Endothelial cell of hepatic sinusoid (primary cell): ENCODE data around the gene MPP3.

Source experiments
- in situ Hi-C: cut with HindIII; loops from 2 replicates; pipeline ENCODE4 v1.10.0; 2017; ENCODE audit warnings: low sequenced_read_pairs

MPP3 gene

GRCh38 chr17:43861960-43862359 lies 29.0 kb upstream of the MPP3 start:
- in situ Hi-C loops, result no loop called here

DNA sequence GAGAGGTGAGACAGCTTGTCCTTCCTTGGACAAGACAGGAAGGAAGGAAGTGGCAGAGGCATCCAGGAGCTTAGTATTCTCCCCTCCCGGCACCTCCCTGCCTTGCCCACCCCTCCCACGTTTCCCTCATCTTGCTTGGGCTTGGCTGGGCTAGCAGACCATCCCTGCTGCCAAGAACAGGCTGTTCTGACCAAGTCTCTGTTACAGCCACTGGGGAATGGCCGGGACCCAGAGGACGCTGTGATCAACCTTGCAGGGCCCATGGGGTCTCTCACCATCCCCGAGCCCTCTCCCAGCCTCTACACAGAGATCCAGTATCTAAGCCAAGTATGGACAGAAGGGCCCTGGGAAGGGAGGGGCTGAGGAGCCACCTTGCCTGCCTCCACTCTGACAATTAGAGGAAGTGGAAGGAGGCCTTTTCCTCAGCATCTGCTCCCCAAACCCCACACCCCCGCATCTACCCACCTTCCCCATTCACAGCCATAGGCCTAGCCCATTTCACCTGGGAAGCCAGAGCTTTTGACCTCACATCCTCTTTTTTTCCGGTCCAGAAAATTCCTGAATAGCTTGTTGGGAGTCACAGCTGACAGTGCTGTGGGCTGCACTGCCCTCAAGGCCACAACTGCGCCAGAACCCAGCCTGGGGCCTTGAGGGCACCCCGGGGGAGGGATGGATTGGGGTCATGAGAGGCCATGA lies 28.1 kb upstream of the MPP3 start:
- in situ Hi-C loops, result no loop called here

GRCh38 chr17:43860077-43860725 lies 27.3 kb upstream of the MPP3 start:
- in situ Hi-C loops, result no loop called here

- in situ Hi-C loops, result no loop called here
Observed at GRCh38 chr17:43857957-43858600, 25.1 kb upstream of the MPP3 start.

DNA sequence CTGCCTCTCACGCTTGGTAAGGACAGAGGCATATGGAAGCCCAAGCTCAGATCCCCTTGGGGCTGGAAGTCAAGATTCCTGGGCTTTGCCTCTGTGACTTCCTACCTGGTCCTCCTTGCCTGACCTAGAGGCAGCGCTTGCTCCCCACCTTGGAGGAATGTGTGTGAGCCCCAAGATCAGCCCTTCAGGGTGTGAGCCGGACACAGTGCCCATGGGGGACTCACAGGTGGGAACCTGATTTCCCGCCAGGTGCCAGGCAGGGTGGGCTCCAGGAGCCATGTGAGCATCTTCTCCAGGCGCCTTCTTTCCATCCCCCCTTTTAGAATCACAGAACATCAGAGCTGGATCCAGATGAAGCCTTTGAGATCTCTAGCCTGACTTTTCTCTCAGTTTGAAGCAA lies 24.2 kb upstream of the MPP3 start:
- in situ Hi-C loops, result no loop called here

DNA sequence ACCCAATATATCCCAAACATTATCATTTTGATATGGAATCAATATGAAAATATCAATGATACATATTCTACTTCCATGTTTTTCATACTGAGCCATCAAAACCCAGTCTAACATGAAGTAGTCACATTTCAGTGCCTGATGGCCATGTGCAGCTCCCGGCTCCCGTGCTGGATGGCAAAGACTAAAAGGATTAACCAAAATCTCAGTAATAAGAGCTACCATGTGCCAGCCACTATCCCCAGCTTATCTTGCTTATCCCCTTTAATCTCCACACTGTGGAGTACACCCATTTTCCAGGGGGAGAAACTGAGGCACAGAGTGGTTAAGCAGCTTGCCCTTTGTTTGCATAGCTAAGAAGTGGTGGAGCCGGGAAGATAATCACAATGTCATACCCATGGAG lies 23.2 kb upstream of the MPP3 start:
- in situ Hi-C loops, result no loop called here

- in situ Hi-C loops, result no loop called here
Observed at GRCh38 chr17:43855061-43855460, 22.1 kb upstream of the MPP3 start.

GRCh38 chr17:43854498-43854897 lies 21.6 kb upstream of the MPP3 start:
- in situ Hi-C loops, result no loop called here

GRCh38 chr17:43853546-43853945 lies 20.6 kb upstream of the MPP3 start:
- in situ Hi-C loops, result no loop called here

- in situ Hi-C loops, result no loop called here
Observed at GRCh38 chr17:43852571-43852970, 19.6 kb upstream of the MPP3 start.

GRCh38 chr17:43849116-43849515 lies 16.2 kb upstream of the MPP3 start:
- in situ Hi-C loops, result no loop called here

- in situ Hi-C loops, result no loop called here
Observed at GRCh38 chr17:43848601-43849000, 15.7 kb upstream of the MPP3 start.

DNA sequence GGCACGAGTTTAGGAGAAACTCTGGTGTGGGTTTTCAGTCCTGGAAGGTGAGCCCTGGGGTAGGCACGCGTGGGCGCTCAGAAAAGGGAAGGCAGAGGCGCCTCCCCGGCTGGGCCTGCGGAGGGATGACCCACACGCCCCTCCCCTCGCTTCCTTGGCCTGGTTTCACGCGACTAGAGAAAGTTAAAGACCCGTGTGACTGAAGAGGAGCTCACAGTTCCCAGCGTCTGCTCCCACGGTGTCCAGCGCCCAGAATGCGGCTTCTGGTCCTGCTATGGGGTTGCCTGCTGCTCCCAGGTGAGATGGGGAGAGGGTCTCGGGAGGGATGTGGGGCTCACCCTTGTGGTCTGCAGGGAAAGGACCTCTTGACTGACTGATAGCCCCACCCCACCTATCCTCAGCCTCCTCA lies 14.0 kb upstream of the MPP3 start, which contains the start of gene CD300LG:
Gene CD300LG, plus strand, starts transcription at position 214 of the 409 bp plus-strand sequence. Its CDS starts 41 bp downstream, at position 255.
- in situ Hi-C loops, result no loop called here

DNA sequence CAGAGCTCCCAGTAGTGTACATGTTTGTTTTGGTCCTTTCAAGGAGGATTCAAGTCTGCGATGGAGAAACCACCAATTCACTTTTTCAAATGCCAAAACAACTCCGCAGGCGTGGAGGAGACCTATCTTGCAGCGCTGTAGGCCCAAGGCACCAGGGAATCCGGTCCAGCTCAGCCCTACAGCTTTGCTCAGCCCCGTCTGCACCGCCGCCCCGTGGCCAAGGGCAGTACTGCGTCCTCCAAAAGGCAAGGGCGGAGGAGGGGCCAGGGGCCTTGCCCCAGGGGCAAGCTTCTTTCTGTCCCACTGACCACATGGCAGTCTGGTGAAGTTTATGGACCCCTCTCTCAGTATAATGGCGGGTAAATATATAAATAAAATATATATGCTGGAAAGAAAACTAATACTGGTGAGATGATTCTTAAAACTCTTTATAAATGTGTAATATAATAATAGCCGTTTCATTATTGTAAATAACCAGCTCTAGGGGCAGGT lies 13.3 kb upstream of the MPP3 start:
- in situ Hi-C loops, result no loop called here

GRCh38 chr17:43845766-43846165 lies 12.8 kb upstream of the MPP3 start:
- in situ Hi-C loops, result no loop called here

DNA sequence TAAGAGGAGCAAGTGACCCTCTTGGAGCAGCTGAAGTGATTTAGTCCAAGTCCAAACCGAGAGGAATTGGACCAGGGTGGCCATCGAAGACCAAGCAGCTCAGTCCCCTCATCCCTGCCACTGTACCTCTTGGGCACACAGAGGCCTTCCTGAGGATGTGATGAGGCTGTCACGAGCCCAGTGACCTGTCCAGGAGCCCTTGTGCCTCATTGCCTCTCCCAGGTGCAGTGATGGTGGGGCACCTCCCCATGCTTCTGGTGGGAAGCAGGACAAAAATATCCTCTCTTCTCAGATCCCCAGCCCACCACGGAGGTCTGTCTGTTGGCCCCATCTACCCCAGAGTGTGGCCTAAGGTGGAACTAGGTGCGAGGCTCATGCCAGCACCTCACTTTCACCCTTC lies 11.3 kb upstream of the MPP3 start:
- in situ Hi-C loops, result loop anchor here (5.0 kb wide), 3 partner anchors 33 to 83 kb away; no protein-coding TSS in a partner anchor

- in situ Hi-C loops, result loop anchor here (5.0 kb wide), 3 partner anchors 34 to 84 kb away; no protein-coding TSS in a partner anchor
Observed at GRCh38 chr17:43842975-43843325, 10.0 kb upstream of the MPP3 start.

DNA sequence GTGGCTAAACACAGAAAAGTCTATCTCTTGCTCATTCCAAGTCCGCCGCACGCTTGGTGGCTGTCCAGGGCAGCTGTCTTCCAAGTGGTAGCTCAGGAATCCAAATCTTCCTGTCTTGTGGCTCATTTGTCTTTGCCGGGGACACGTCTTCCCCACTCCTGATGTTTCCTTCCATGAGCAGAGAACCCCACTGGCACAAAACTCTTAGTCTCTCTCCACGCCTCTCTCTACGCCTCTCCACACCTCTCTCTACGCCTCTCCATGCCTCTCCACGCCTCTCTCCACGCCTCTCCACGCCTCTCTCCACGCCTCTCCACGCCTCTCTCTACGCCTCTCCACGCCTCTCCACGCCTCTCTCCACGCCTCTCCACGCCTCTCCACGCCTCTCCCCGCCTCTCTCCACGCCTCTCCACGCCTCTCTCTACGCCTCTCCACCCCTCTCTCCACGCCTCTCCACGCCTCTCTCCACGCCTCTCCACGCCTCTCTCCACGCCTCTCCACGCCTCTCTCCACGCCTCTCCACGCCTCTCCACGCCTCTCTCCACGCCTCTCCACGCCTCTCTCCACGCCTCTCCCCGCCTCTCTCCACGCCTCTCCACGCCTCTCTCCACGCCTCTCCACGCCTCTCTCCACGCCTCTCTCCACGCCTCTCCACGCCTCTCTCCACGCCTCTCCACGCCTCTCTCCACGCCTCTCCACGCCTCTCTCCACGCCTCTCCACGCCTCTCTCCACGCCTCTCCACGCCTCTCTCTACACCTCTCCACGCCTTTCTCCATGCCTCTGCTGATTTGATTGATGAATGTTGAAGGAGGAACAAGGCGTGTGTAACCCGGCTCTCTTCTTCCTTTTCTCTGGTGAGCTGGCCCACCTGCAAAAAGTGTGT lies 9.4 kb upstream of the MPP3 start:
- in situ Hi-C loops, result loop anchor here (5.0 kb wide), 3 partner anchors 35 to 85 kb away; no protein-coding TSS in a partner anchor

- in situ Hi-C loops, result loop anchor here (5.0 kb wide), 3 partner anchors 36 to 86 kb away; no protein-coding TSS in a partner anchor
Observed at GRCh38 chr17:43841282-43841681, 8.3 kb upstream of the MPP3 start.

DNA sequence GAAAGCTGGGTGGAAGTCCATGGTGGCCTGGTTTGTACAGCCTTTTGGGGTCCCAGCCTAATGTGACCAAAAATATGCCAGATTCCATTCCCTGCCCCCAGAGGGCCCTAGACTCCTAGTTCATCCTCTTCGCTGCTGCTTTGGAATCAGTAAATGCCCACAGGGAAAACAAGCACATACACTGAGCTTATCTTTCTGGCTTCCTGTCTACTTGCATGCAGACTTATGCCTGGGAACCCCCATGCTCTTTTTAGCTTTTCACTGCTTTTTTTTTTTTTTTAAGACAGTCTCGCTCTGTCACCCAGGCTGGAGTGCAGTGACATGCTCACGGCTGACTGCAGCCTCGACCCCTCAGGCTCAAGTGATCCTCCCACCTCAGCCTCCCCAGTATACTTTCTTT lies 7.9 kb upstream of the MPP3 start:
- in situ Hi-C loops, result loop anchor here (5.0 kb wide), 3 partner anchors 36 to 86 kb away; no protein-coding TSS in a partner anchor
